Activated T-helper 1 cell treated with anti-CD3 and anti-CD28 coated beads, Interleukin-2, amount 50 U/mL, for 16 hours (primary cell): ENCODE results near the gene GRIK2.

Experiments used
- DNase-seq, 2 donors: peaks; one replicate each; pipeline ENCODE4 v3.0.0-alpha.2; 2020; ENCODE audit warnings: low read depth in 1 of 2, low spot score in 1 of 2

Gene GRIK2

DNA sequence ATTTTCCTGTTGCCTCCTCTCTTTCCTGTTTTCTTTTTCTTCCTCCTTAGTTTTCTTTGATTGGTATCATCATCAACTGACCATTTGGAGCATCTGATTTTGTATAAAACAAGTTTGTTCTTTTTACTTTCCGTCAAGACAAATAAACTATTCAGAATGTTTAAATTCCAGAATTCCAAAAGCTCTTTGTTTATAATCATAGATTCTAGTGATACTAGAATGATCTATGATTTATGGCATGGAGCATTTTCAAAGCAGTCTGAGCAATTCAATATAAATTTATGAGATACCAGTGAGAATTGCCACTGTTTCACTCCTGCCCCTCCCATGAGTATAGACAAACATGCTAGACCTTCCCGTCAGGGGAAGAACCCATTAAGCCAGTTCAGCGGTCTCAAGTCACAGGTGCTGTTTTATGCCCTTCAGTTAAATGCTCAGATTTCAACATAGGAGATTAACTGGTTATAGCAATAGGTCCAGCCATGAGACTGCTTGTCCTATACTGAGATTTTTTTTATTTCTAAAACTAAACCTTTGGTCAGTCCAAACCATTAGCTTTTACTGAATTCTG is 60.7 kb downstream of the GRIK2 start:
- no peak for DNase-seq

DNA sequence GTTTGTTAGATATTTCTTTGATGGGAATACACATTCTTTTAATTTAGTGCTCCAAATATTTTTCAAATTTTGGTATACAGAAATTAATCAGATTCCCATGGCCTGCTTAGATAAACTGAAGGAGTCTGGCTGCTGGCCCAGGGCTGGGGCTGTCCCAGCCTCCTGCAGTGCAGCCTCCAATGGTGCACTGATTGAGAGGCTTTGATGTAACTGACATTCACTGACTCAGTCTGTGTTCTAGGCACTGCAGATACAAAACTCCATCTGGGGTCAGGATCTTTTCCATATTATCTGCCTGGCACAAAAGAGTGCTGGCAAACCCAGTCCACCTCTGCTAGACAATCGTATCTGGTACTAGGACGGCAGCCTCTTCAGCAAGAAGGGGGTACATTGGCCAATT is 64.8 kb downstream of the GRIK2 start:
- no peak for DNase-seq

DNA sequence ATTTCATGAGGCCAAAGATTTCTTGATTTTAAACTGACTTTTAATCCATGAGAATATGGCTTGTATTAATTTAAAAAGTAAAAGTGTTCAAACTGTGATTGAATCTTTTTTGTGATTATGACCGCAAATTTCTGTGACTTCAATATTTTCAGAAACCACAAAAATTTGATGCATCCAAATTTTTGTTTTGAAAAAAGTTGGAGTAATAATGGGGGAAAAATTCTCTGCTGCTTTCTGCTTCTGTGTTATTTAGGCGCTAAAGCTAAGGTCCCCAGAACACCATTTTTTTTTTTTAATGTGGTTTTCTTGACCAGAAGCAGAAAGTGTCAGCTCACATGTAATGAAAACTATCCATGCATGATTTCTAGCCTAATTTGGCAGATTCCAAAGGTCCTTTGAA is 65.3 kb downstream of the GRIK2 start:
- DNase-seq: no peak

DNA sequence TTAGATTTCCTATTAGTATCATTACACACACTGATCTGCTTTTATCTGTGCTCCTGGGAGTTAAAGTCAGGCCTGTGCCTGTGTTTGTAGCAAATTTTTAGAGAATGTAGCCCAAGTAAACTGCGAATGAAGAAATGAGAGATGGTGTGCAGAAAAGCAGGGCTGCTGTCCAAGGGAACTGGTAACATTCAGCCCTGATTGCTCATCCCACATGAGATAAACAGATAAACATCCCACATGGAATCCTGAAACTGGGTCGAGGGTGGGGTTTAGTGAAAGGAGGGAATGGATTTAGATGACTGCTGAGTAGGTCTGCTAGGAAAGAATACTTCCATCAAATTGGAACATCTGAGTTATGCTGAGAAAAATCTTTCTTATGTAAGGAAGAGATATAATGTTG is 69.1 kb downstream of the GRIK2 start:
- no peak for DNase-seq

DNA sequence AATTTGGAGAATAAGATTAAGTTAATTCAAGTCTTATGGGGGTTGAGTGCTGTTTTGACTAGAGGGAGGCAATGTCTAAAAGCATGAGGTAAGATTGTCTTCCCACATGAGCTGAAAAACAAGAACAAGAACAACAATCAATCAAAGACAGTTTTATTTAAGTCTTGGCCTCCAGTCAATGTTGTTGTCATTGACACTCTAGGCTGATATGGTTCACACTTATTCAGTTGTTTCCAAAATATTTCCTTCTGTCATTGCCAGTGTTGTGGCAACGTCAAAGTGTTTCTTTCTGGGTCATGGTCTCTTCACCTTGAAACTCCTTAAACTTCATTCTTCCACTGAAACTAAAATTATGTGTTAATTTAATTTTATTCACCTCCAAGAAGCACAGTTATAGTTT is 72.4 kb downstream of the GRIK2 start:
- no peak for DNase-seq

DNA sequence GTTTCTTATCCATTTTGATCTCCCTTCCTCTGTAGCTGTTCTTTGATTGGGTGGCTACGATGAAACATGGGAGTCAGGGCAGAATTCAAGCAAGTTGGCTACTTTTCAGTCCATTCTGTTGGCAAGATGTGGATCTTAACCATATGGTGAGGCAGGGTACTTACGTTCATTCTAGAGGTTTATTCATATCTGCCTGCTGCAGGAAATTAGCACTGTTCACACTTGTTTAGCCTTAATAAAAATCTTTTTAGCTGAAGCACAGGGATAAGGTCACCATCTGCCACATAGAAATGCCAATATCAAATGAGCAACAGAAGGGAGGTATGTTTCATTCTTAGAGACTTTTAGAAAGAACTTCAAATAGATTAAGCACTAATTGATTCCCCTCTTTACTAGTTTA is 83.9 kb downstream of the GRIK2 start:
- no peak for DNase-seq

DNA sequence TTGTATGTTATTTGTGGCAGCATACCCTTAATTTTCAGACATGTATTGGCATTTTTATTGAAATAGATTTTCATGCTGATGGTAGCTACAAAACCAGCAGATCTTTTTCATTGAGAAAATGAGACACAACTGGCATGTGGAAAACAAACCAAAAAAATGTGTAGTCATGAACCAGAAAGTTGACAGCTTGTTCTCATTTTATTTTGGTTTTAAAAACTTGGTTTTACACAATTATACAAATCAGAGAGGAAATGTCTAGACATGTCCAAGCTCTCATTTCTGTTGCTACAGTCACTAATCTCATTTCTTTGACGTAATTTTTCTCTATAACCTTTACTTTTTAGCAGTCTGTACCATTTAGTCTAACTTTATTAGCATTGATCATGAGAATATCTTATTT is 85.4 kb downstream of the GRIK2 start:
- no peak for DNase-seq

DNA sequence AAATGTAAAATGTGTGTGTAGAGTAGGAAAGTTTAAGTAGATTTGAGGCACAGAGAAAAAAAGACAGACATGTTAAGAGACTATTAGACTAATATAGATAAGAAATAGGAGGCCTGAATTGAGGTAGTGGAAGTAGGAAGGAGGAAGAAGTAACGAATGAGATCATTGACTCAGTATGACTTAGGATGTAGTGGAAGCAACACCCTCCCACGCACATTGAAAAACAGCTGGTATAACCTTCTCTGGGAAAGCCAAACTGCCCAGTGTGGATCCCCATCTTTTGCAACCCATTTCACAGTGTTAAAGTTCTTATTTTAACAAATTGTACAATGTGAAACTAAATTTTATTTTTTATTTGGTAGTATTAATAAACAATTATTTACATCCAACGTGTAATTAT is 89.1 kb downstream of the GRIK2 start:
- no peak for DNase-seq

DNA sequence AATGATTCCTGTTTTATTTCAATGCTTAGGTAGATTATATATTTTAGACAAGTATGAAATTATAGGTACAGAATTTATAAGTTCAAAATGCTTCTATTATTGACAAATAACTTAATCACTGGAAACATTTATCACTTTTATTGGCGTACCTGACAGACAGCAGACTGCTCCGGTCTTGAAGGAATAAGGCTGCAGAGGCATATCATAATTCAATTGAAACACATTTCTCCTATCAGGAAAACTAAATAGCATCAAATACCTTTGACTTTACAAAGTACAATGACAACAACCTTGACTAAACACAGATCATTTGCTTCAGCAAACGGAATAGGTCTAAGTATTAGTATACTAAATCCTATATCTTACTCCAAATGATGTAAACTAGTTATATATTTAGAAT is 91.3 kb downstream of the GRIK2 start:
- DNase-seq: no peak

DNA sequence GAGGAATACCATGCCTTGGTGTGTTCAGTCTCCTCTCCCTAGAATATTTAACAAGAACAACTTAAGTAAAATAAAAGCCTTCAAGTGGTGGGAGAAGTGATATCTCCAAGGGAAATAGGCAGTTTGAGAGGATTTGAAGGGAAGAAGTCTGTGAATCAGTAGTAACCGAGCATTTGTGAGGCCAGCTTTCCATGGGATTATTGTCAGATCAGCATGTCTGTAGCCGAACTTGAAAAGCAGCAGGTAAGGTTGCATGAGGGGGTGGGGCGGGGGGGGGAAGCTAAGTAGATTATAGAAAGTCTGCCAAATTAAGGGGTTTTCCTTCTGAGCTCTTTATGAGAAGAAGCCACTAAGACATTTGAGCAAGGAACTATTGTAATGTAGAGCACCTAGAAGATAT is 92.6 kb downstream of the GRIK2 start:
- no peak for DNase-seq

DNA sequence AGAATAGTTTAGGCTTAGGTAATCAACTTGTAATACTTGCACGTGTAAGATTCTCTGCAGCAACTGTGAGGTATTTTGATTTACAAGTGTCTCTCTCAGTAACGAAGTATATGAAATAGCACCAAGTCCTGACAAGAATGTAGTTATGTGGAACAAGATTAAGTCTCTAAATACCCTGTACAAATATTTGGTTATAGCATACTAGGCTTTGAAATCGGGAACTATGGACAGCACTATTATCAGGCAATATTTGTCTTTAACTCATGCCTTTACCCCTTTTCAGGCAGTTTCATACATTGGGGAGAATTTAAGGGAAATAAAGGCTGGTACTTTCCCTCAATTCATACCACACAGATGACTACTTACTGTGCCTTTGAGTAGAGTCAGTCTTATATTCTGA is 93.2 kb downstream of the GRIK2 start:
- DNase-seq: no peak

DNA sequence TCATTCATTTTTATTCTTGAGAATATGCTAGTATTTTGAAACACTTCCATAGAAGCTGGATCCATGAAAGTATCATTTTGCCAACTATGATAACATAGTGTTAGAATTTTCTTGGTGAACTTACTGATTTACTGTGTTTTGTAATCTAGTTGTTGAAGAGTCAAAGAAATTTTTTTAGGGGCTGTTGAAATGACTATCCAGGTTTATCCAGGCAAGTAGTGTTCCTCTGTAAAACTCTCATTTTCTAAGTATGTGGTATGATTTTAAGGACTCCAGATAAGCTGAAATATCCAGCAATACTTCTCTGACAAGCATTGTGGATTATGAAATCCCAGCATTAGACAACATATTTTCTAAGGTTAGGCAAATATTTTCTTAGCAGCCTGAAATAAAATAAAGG is 95.9 kb downstream of the GRIK2 start:
- no peak for DNase-seq

DNA sequence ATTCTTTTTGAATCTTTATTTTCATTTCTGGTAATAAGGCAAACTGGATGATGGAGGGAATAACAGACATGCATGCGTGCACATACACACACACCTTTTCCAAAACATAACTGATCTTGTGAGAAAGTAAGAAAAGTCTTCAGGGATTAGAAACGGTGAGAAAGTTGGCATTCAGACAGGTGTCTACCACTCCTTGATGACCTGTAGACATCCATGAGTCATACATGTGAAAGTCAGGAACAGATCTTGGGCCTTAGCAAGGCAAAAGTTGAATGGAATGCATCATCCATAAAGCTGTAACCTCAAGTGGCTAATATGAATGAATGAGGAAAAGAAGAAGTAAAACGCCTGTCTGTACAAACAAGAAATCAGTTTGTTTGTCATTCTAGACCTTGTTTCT is 97.3 kb downstream of the GRIK2 start:
- no peak for DNase-seq

DNA sequence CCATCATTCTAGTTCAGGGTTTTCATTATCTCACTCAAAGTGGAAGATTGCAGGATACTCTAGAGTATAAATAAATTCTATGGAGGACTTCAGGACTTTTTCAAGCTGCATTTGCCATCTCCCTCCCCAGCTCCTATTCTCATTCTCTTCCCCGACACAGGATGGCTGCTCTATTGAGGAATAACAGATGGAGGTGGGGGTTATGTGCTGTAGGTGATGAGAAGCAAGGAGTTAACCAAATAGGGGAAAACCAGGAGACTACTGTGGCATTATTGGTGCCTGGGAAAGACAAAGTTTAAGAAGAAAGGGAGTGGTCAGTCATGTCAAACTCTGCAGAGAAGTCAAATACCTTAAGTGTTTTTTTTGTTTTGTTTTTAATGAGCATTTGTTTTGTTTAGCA is 109.3 kb downstream of the GRIK2 start:
- no peak for DNase-seq

DNA sequence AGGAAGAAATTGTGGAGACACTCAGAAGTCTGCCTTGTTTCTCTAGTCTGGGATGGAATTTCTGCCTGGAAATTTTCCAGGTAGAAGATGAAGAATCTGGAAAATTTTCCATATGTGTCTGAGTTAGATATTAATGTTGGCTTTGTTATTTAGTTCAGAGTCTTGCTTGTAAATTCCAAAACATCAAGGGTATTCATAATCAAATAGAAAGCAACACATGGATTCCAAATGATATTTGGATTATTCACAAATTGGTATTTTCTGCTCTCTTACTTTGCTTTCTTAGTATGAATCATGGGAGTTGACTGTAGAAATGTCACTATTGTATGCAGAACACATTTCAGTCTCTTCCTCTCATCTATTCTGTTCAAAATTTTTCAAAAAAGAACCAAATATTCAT is 116.0 kb downstream of the GRIK2 start:
- no peak for DNase-seq

DNA sequence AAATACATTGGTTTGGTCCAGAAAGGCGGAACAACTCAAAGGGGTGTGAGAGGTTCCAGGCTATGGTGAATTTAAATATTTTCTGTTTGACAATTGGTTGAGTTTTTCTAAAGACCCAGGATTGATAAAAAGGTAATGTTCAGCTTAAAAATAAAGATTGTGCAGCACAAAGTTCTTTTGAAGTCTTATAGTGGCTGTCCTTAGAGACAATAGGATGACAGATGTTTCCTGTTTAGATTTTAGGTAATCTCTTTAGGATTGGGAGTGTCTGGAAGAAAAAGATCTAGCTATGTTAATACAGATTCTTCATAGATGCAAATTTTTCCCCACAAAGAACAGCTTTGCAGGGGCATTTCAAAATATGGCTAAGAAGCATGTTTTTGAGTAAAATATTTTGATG is 119.7 kb downstream of the GRIK2 start:
- no peak for DNase-seq

DNA sequence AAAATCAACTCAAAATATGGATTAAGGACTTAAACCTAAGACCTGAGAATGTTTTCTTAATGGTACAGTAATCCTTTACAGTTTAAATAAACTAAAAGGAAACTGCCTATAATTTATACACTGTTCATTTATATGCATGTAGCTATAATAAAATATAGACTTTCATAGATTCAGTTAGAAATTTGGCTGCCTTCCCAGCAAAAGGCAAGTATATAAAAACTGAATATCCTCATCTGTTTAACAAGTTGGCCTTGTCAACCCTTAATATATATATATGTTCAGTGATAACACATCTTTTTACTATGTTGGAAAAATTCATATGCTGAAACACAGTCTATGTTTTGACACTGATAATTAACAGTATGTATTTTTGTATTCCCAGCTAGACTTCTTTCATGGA is 123.1 kb downstream of the GRIK2 start:
- DNase-seq: no peak

DNA sequence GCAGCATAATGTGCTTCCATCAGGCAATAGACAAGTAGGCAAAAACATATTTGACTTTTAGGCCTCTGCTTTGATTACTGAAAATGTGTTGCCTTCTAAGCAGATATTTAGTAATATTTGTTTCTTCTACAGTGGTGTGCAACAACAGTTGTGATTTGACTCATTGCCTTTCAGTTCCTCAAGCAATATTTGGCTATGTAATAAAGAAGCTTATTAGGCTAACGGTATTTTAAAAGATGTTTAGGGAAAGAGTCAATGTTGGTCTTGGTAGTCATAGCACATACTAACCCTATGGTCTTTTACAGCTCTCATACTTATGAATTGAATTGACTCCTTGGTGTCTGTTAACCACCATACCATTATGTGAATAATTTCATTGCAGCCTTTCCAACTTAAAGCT is 124.1 kb downstream of the GRIK2 start:
- no peak for DNase-seq

DNA sequence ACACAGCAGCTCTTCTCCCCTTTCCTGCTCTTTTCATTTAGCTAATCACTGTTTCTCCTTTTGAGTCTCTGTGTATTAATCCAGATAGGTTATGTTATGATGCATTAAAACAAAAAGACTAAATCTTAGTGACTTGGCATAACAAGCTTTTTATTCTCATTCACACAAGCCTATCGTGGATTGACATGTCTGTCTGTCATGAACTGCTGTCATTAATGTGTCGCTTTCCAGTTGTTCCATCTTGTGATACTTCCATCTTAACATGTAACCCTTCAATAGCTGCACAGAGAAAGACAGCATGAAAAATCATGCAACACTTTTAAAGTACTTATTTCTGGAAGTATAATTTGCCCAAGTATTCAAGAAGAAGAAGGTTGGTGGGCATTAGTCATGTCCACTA is 128.7 kb downstream of the GRIK2 start:
- no peak for DNase-seq

DNA sequence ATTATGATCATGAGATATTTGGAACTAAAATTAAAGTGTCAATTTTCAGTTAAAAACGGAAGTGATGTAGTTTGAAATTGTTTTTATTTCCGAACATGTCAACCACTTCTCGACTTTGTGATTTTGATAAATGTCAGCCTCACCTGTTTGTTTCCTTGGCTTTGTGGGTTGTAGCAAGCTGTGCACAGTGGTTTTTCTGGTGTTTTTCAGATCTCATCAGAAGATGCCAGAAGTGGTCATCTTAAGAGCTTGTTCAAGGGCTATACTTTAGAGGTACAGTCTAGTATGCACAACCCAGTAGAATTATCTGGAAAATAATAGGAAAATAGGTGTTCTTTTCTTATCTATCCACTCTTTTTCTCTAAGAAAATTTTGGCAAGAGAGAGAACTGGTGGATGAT is 134.0 kb downstream of the GRIK2 start:
- no peak for DNase-seq

DNA sequence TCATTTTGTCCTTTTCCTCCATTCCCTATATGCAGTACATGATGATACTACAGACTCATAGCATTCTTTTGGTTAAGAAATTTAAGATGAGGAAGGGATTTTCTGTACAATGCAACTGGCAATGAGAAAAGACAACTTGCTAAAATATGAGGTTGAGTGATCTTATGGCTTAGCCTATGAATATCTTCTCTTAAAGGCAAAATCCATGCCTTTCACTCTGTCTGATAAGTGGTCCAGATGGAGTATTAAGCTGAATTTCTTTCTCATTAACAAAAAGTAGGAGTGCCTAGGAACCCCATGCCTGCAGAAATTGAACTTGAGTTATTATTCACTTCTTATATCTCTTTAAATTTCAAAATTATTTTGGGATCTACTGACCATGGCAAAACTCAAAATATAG is 135.3 kb downstream of the GRIK2 start:
- DNase-seq: no peak

DNA sequence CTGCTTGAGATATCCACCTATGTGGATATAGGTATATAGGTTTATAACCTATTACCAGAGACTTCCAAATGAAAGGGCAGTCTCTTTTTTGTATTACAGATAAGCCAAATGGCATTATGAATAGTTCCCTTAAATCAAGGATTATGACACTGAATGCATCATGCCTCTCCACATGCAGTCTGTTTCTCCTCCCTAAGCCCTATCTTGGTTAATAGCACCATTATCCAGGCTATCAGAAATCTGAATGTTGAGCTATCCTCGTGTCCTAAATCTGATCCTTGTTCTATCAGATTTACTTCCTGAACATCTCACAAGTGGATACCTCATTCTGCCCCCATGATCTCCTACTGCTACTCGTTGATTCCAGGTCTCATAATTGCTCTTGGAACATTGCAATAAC is 138.0 kb downstream of the GRIK2 start:
- DNase-seq: no peak

DNA sequence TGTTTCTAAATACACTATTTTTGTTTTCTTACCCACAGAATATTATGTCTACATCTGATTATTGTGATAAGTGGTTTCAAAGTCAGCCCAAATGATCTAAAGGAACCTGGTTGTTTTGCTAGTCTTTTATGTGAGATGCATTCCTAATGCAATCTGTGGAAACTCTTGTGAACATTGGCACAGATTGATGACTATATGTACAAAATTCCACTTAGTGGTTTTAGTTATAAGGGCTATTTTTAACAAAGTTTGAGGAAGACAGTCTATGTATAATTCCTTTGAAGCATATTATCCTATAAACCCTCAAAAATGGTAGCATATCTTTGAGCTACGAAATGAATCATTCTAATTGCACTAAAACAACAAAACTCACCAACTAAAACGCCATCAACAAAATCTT is 140.9 kb downstream of the GRIK2 start:
- no peak for DNase-seq

DNA sequence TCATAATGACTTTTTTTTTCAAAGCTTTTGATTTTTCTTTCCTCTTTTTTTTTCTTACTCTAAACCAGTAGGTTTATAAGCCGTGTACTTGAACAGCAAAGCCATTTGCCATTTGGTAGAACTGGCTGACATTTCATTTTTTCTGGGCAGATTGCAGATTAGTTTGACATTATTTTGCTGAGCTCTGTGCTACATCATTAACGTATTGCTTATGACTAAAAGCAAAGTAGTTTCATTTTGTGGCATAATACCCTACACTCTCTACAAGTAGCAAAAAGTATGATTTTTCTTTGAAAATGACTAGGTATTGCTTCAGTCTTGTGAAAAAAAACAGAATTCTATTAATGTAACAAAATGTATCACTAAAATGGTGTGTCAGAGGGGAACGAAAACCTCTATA is 141.3 kb downstream of the GRIK2 start:
- DNase-seq: no peak
